ENCODE results near the gene NMUR1.

GRCh38 chr2:231533777-231534125, 3.5 kb upstream of the NMUR1 start:
- no peak for TF ChIP-seq CTCF (IDR thresholded peaks at IDR 0.05)
- no peak for TF ChIP-seq HDAC2 (IDR thresholded peaks at IDR 0.05)
- TF ChIP-seq RAD21 (conservative IDR thresholded peaks at IDR 0.05 in 1 of 2, IDR thresholded peaks at IDR 0.05 in 1 of 2): no peak

Data from A549 (cell line).